HepG2 (cell line): ENCODE data around the gene CBLC. TPM values are rescaled to one million over a fixed set of nuclear protein-coding genes. Genes with fewer than 3 reads are reported as not detected.

ENCODE experiments used
- CHCHD3 ChIP-seq: sonication (generic); formaldehyde crosslinking; IDR thresholded peaks from 2 replicates; pipeline ENCODE4 v1.8.0; 2022; ENCODE audit warnings: mild to moderate bottlenecking, missing genetic modification reagents, moderate library complexity
- ELF4 ChIP-seq: sonication (generic); formaldehyde crosslinking; IDR thresholded peaks from 2 replicates; pipeline ENCODE4 v1.5.0; 2020; ENCODE audit warnings: missing genetic modification reagents, mild to moderate bottlenecking, moderate library complexity, borderline replicate concordance
- ESRRA ChIP-seq: sonication (generic); formaldehyde crosslinking; IDR thresholded peaks from 2 replicates; pipeline ENCODE4 v1.5.1; 2020; ENCODE audit warnings: mild to moderate bottlenecking, low read depth, missing genetic modification reagents
- FOXA1 ChIP-seq, 2 experiments: fragments of 450-650 bp in 1 of 2; sonication (generic) in 1 of 2; formaldehyde crosslinking in 1 of 2; IDR thresholded peaks; 2 replicates each; pipeline versions ENCODE4 v1.4.0 to v1.6.1; 2016 to 2020; ENCODE audit warnings: missing genetic modification reagents in 1 of 2
- FOXC1 ChIP-seq: sonication (generic); formaldehyde crosslinking; IDR thresholded peaks from 2 replicates; pipeline ENCODE4 v1.8.0; 2022; ENCODE audit warnings: mild to moderate bottlenecking, missing genetic modification reagents, borderline replicate concordance
- HIC2 ChIP-seq: sonication (generic); formaldehyde crosslinking; IDR thresholded peaks from 2 replicates; pipeline ENCODE4 v1.9.0; 2022; ENCODE audit warnings: low read depth, missing genetic modification reagents
- MEIS1 ChIP-seq: sonication (generic); formaldehyde crosslinking; IDR thresholded peaks from 2 replicates; pipeline ENCODE4 v1.9.0; 2021; ENCODE audit warnings: mild to moderate bottlenecking, missing genetic modification reagents, moderate library complexity, borderline replicate concordance
- MLLT10 ChIP-seq: sonication (generic); formaldehyde crosslinking; IDR thresholded peaks from 2 replicates; pipeline ENCODE4 v1.4.0; 2020; ENCODE audit warnings: missing genetic modification reagents
- SMYD3 ChIP-seq: sonication (generic); formaldehyde crosslinking; IDR thresholded peaks from 2 replicates; pipeline ENCODE4 v1.8.1; 2023; ENCODE audit warnings: mild to moderate bottlenecking, missing genetic modification reagents
- SNAI1 ChIP-seq: sonication (generic); formaldehyde crosslinking; IDR thresholded peaks from 2 replicates; pipeline ENCODE4 v1.5.0; 2020; ENCODE audit warnings: mild to moderate bottlenecking, missing genetic modification reagents, borderline replicate concordance
- TEAD2 ChIP-seq: sonication (generic); formaldehyde crosslinking; IDR thresholded peaks from 2 replicates; pipeline ENCODE4 v1.9.0; 2021; ENCODE audit warnings: missing genetic modification reagents
- TIGD3 ChIP-seq: sonication (generic); formaldehyde crosslinking; IDR thresholded peaks from 2 replicates; pipeline ENCODE4 v1.5.1; 2020; ENCODE audit warnings: mild to moderate bottlenecking, missing genetic modification reagents, borderline replicate concordance
- ZBTB7B ChIP-seq: sonication (generic); formaldehyde crosslinking; IDR thresholded peaks from 2 replicates; pipeline ENCODE4 v1.4.0; 2020; ENCODE audit warnings: missing genetic modification reagents
- ZNF205 ChIP-seq: IDR thresholded peaks from 2 replicates; pipeline ENCODE4 v1.6.1; 2018; ENCODE audit warnings: missing biosample characterization, missing genetic modification reagents
- ZNF710 ChIP-seq: sonication (generic); formaldehyde crosslinking; IDR thresholded peaks from 2 replicates; pipeline ENCODE4 v1.5.0; 2020; ENCODE audit warnings: mild to moderate bottlenecking, missing genetic modification reagents, borderline replicate concordance
- ZNF839 ChIP-seq: sonication (generic); formaldehyde crosslinking; IDR thresholded peaks from 2 replicates; pipeline ENCODE4 v1.4.0; 2020; ENCODE audit warnings: missing genetic modification reagents, mild to moderate bottlenecking, borderline replicate concordance
- polyA plus RNA-seq, 8 experiments: library from polyadenylated mRNA; depleted of rRNA in 3 of 8; stranded (reverse) in 7 of 8; unstranded in 1 of 8; fragments of >200 nt; fragmentation: Illumina TruSeq in 4 of 8; extraction: Trizol in 4 of 8; gene quantifications; 2 replicates each; pipeline versions ENCODE4 v1.2.1 to v1.2.3, GENCODE V29; 2011 to 2016; ENCODE audit warnings: low read depth in 4 of 8, missing spikeins in 1 of 8, mixed read lengths in 1 of 8; ENCODE audit not compliant: insufficient read depth in 1 of 8
- total RNA-seq, 5 experiments: library from RNA; depleted of rRNA; stranded (reverse); fragments of >200 nt; fragmentation: Illumina TruSeq; extraction: Trizol; gene quantifications; 2 replicates each; pipeline ENCODE4 v1.2.3, GENCODE V29; 2016; ENCODE audit warnings: low read depth in 1 of 5
- TF ChIP-seq, protein P1 (sequence below): sonication (generic); formaldehyde crosslinking; IDR thresholded peaks from 2 replicates; pipeline ENCODE4 v1.5.0; 2020; ENCODE audit warnings: mild to moderate bottlenecking, missing genetic modification reagents
- TF ChIP-seq, protein P2 (sequence below): sonication (generic); formaldehyde crosslinking; IDR thresholded peaks from 2 replicates; pipeline ENCODE4 v1.8.1; 2023; ENCODE audit warnings: mild to moderate bottlenecking, missing genetic modification reagents

CBLC gene
- total and polyA plus RNA-seq, 2 of the 13 experiments (the other 11 are each of a cell fraction or from before 2014, with no cell fraction given) = 1.8 to 2.6 TPM

GRCh38 chr19:44746946-44747738, 30.5 kb upstream of the CBLC start (continued):
- TF ChIP-seq ZNF839 (CRISPR knock-in tag) (no peak), ZNF205 (CRISPR knock-in tag) (peak; percentile 7; the same call in 1 of the 2 replicates), MEIS1 (CRISPR knock-in tag) (no peak), FOXC1 (no peak; the same call in 1 of the 2 replicates), SNAI1 (CRISPR knock-in tag) (no peak), HIC2 (peak; percentile 23; the same call in 1 of the 2 replicates), ESRRA (peak; percentile 95), MLLT10 (CRISPR knock-in tag) (no peak), TEAD2 (CRISPR knock-in tag) (no peak), TIGD3 (no peak), FOXA1 (IDR thresholded peaks at IDR 0.05) (no peak), FOXA1 (CRISPR knock-in tag; IDR thresholded peaks at IDR 0.05) (no peak; the same call in 1 of the 2 replicates), ZNF710 (CRISPR knock-in tag) (peak; percentile 62; the same call in 1 of the 2 replicates), CHCHD3 (CRISPR knock-in tag) (no peak), ZBTB7B (CRISPR knock-in tag) (no peak; the same call in 1 of the 2 replicates), SMYD3 (CRISPR knock-in tag) (no peak), ELF4 (CRISPR knock-in tag) (no peak)
- TF ChIP-seq, protein P1, sequence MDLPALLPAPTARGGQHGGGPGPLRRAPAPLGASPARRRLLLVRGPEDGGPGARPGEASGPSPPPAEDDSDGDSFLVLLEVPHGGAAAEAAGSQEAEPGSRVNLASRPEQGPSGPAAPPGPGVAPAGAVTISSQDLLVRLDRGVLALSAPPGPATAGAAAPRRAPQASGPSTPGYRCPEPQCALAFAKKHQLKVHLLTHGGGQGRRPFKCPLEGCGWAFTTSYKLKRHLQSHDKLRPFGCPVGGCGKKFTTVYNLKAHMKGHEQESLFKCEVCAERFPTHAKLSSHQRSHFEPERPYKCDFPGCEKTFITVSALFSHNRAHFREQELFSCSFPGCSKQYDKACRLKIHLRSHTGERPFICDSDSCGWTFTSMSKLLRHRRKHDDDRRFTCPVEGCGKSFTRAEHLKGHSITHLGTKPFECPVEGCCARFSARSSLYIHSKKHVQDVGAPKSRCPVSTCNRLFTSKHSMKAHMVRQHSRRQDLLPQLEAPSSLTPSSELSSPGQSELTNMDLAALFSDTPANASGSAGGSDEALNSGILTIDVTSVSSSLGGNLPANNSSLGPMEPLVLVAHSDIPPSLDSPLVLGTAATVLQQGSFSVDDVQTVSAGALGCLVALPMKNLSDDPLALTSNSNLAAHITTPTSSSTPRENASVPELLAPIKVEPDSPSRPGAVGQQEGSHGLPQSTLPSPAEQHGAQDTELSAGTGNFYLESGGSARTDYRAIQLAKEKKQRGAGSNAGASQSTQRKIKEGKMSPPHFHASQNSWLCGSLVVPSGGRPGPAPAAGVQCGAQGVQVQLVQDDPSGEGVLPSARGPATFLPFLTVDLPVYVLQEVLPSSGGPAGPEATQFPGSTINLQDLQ (CRISPR knock-in tag) = no peak
- TF ChIP-seq, protein P2, sequence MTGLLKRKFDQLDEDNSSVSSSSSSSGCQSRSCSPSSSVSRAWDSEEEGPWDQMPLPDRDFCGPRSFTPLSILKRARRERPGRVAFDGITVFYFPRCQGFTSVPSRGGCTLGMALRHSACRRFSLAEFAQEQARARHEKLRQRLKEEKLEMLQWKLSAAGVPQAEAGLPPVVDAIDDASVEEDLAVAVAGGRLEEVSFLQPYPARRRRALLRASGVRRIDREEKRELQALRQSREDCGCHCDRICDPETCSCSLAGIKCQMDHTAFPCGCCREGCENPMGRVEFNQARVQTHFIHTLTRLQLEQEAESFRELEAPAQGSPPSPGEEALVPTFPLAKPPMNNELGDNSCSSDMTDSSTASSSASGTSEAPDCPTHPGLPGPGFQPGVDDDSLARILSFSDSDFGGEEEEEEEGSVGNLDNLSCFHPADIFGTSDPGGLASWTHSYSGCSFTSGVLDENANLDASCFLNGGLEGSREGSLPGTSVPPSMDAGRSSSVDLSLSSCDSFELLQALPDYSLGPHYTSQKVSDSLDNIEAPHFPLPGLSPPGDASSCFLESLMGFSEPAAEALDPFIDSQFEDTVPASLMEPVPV (CRISPR knock-in tag) = 0 out of 2 replicates have a peak, but pooled peaks have one; percentile 29
